GM12891 (cell line): ENCODE measurements around the gene TMOD4.

Experiments
- DNase-seq: peaks from one replicate; pipeline ENCODE4 v3.0.0; 2011; ENCODE audit warnings: low spot score; ENCODE audit not compliant: insufficient read length
- FAIRE-seq: peaks from 2 replicates; lab custom pipeline; 2011; peaks lifted over from hg19 to GRCh38; lab: Jason Lieb, UNC
- PAX5 ChIP-seq: IDR thresholded peaks from 2 replicates; pipeline ENCODE4 v1.6.1; 2011; ENCODE audit warnings: low read length, moderate library complexity, mild to moderate bottlenecking; ENCODE audit not compliant: insufficient read depth, severe bottlenecking
- POLR2A ChIP-seq: IDR thresholded peaks from 2 replicates; pipeline ENCODE4 v1.6.1; 2011; ENCODE audit warnings: low read depth, low read length, control low read depth
- POLR2AphosphoS5 ChIP-seq: IDR thresholded peaks from 2 replicates; pipeline ENCODE4 v1.6.1; 2011; ENCODE audit warnings: low read depth, low read length, control low read depth
- POU2F2 ChIP-seq: IDR thresholded peaks from 2 replicates; pipeline ENCODE4 v1.6.1; 2011; ENCODE audit warnings: low read depth, mild to moderate bottlenecking, control low read depth, low read length, moderate library complexity
- SPI1 ChIP-seq: IDR thresholded peaks from 2 replicates; pipeline ENCODE4 v1.6.1; 2011; ENCODE audit warnings: low read depth, low read length, control low read depth
- TAF1 ChIP-seq: IDR thresholded peaks from 2 replicates; pipeline ENCODE4 v1.6.1; 2011; ENCODE audit warnings: low read depth, low read length, control low read depth

Gene TMOD4

GRCh38 chr1:151158751-151159251 lies 17.0 kb downstream of the TMOD4 start:
- no peak for TF ChIP-seq POU2F2
- TF ChIP-seq POLR2AphosphoS5 = no peak
- TF ChIP-seq TAF1 = no peak
- DNase-seq = no peak
- no peak for FAIRE-seq

- TF ChIP-seq SPI1 = no peak
- TF ChIP-seq PAX5 = no peak
- TF ChIP-seq TAF1 = no peak
- no peak for TF ChIP-seq POLR2A
- TF ChIP-seq POU2F2 = no peak
- TF ChIP-seq POLR2AphosphoS5 = no peak
- no peak for DNase-seq
- FAIRE-seq = no peak
Measured at GRCh38 chr1:151158326-151158725, 17.5 kb downstream of the TMOD4 start.

GRCh38 chr1:151157067-151157531 lies 18.7 kb downstream of the TMOD4 start:
- DNase-seq (no peak), FAIRE-seq (peak; percentile 78)
- TF ChIP-seq POLR2A (peak; percentile 70; the same call in 1 of the 2 replicates), SPI1 (0 out of 2 replicates have a peak, but pooled peaks have one; percentile 6), POU2F2 (no peak)

GRCh38 chr1:151156515-151156819 lies 19.3 kb downstream of the TMOD4 start, which contains the start of gene TNFAIP8L2:
Gene TNFAIP8L2 (plus strand): TSS chr1:151156649. CDS start chr1:151158698, 2,049 bp downstream.
- TF ChIP-seq TAF1 = no peak
- peak; percentile 76 for FAIRE-seq
- no peak for DNase-seq

GRCh38 chr1:151147665-151148064 lies 28.1 kb downstream of the TMOD4 start:
- no peak for TF ChIP-seq SPI1
- TF ChIP-seq POLR2AphosphoS5 = no peak
- no peak for TF ChIP-seq PAX5
- no peak for TF ChIP-seq TAF1
- TF ChIP-seq POLR2A = no peak
- TF ChIP-seq POU2F2 = no peak
- DNase-seq = no peak
- no peak for FAIRE-seq

- FAIRE-seq = peak; percentile 69
- TF ChIP-seq PAX5 (no peak), POU2F2 (no peak), SPI1 (no peak), POLR2A (no peak), POLR2AphosphoS5 (no peak), TAF1 (no peak)
Measured at GRCh38 chr1:151147132-151147503, 28.7 kb downstream of the TMOD4 start.

GRCh38 chr1:151146412-151147131 lies 29.2 kb downstream of the TMOD4 start, which contains the start of gene SEMA6C:
Gene SEMA6C (minus strand): TSS chr1:151146631. CDS start chr1:151142621, 4,010 bp downstream.
- DNase-seq (peak; percentile 90), FAIRE-seq (peak; percentile 94)

More at GRCh38 chr1:151147132-151147503, 28.7 kb downstream of the TMOD4 start:
- no peak for DNase-seq

GRCh38 chr1:151146072-151146411 lies 29.7 kb downstream of the TMOD4 start:
- FAIRE-seq = no peak
- TF ChIP-seq TAF1 = no peak
- no peak for TF ChIP-seq POU2F2
- TF ChIP-seq POLR2A = no peak
- TF ChIP-seq PAX5 = no peak
- no peak for TF ChIP-seq SPI1
- TF ChIP-seq POLR2AphosphoS5 = no peak
- DNase-seq = no peak

More at GRCh38 chr1:151146412-151147131, 29.2 kb downstream of the TMOD4 start, which contains the start of gene SEMA6C:
- no peak for TF ChIP-seq PAX5
- no peak for TF ChIP-seq TAF1
- TF ChIP-seq SPI1 = no peak
- no peak for TF ChIP-seq POLR2AphosphoS5
- no peak for TF ChIP-seq POU2F2
- TF ChIP-seq POLR2A = no peak

GRCh38 chr1:151145304-151146071 lies 30.3 kb downstream of the TMOD4 start:
- FAIRE-seq (no peak), DNase-seq (no peak)
- TF ChIP-seq PAX5 (no peak), POU2F2 (no peak), SPI1 (no peak), POLR2AphosphoS5 (no peak), TAF1 (no peak), POLR2A (no peak)
